H9 (cell line): ENCODE results near the gene PELI3. TPM values are rescaled to one million over a fixed set of nuclear protein-coding genes. Genes with fewer than 3 reads are reported as not detected.

Source experiments
- DNase-seq: peaks from one replicate; pipeline ENCODE4 v3.0.0-alpha.2; 2017
- H2AFZ ChIP-seq: one replicate; pipeline ENCODE4 v1.6.1; 2013; ENCODE audit warnings: mild to moderate bottlenecking, low read length, control low read depth, moderate library complexity
- H2AK5ac ChIP-seq: 2 replicates; pipeline ENCODE4 v1.6.1; 2013; ENCODE audit warnings: low read length, control low read depth, mixed read lengths; ENCODE audit not compliant: insufficient read length
- H2BK120ac ChIP-seq: one replicate; pipeline ENCODE4 v1.6.1; 2013; ENCODE audit warnings: low read depth, mild to moderate bottlenecking, low read length, control low read depth, inconsistent platforms; ENCODE audit not compliant: poor library complexity, severe bottlenecking
- H2BK12ac ChIP-seq: 2 replicates; pipeline ENCODE4 v1.6.1; 2013; ENCODE audit warnings: low read length, control low read depth, mixed read lengths, low read depth; ENCODE audit not compliant: insufficient read length
- H2BK15ac ChIP-seq: 2 replicates; pipeline ENCODE4 v1.6.1; 2013; ENCODE audit warnings: low read depth, low read length, control low read depth
- H2BK20ac ChIP-seq: one replicate; pipeline ENCODE4 v1.6.1; 2013; ENCODE audit warnings: low read depth, mild to moderate bottlenecking, low read length, control low read depth, inconsistent platforms; ENCODE audit not compliant: poor library complexity, severe bottlenecking
- H2BK5ac ChIP-seq: 2 replicates; pipeline ENCODE4 v1.6.1; 2013; ENCODE audit warnings: low read length, control low read depth, mixed read lengths; ENCODE audit not compliant: insufficient read length
- H3K14ac ChIP-seq: 2 replicates; pipeline ENCODE4 v1.6.1; 2013; ENCODE audit warnings: low read length, control low read depth; ENCODE audit not compliant: insufficient read depth
- H3K18ac ChIP-seq: 2 replicates; pipeline ENCODE4 v1.6.1; 2013; ENCODE audit warnings: low read depth, mild to moderate bottlenecking, mixed read lengths, low read length, control low read depth; ENCODE audit not compliant: insufficient read length
- H3K23ac ChIP-seq: 2 replicates; pipeline ENCODE4 v1.6.1; 2013; ENCODE audit warnings: low read length, control low read depth, mixed read lengths, low read depth; ENCODE audit not compliant: insufficient read length
- H3K23me2 ChIP-seq: 2 replicates; pipeline ENCODE4 v1.6.1; 2013; ENCODE audit warnings: low read depth, mild to moderate bottlenecking, mixed read lengths, low read length, control low read depth; ENCODE audit not compliant: insufficient read length, poor library complexity, severe bottlenecking
- H3K27ac ChIP-seq: 2 replicates; pipeline ENCODE4 v1.5.1; 2013; ENCODE audit warnings: low read length, control low read depth, mixed read lengths, low read depth; ENCODE audit not compliant: insufficient read length
- H3K27me3 ChIP-seq: 2 replicates; pipeline ENCODE4 v1.6.1; 2013; ENCODE audit warnings: low read length, control low read depth, inconsistent platforms; ENCODE audit not compliant: insufficient read depth
- H3K4ac ChIP-seq: 2 replicates; pipeline ENCODE4 v1.6.1; 2013; ENCODE audit warnings: low read depth, mild to moderate bottlenecking, control low read depth, inconsistent platforms, low read length, moderate library complexity
- H3K4me1 ChIP-seq: 2 replicates; pipeline ENCODE4 v1.6.1; 2013; ENCODE audit warnings: low read length, control low read depth, inconsistent platforms; ENCODE audit not compliant: insufficient read depth
- H3K4me2 ChIP-seq: 2 replicates; pipeline ENCODE4 v1.6.1; 2013; ENCODE audit warnings: low read length, control low read depth, mixed read lengths; ENCODE audit not compliant: insufficient read length, insufficient read depth
- H3K56ac ChIP-seq: 2 replicates; pipeline ENCODE4 v1.6.1; 2013; ENCODE audit warnings: low read depth, mild to moderate bottlenecking, mixed read lengths, low read length, control low read depth; ENCODE audit not compliant: insufficient read length
- H3K79me1 ChIP-seq: 2 replicates; pipeline ENCODE4 v1.6.1; 2013; ENCODE audit warnings: low read depth, mild to moderate bottlenecking, moderate library complexity, low read length, control low read depth, inconsistent platforms; ENCODE audit not compliant: insufficient read depth, poor library complexity, severe bottlenecking
- H3K79me2 ChIP-seq: 2 replicates; pipeline ENCODE4 v1.6.1; 2013; ENCODE audit warnings: low read length, control low read depth, inconsistent platforms; ENCODE audit not compliant: insufficient read depth
- H3K9ac ChIP-seq: 2 replicates; pipeline ENCODE4 v1.6.1; 2013; ENCODE audit warnings: low read length, control low read depth, mixed read lengths; ENCODE audit not compliant: insufficient read length; ENCODE audit errors: extremely low read depth
- H3K9me3 ChIP-seq: one replicate; pipeline ENCODE4 v1.6.1; 2013; ENCODE audit warnings: low read depth, low read length, inconsistent platforms; ENCODE audit not compliant: control insufficient read depth
- H3T11ph ChIP-seq: one replicate; pipeline ENCODE4 v1.6.1; 2013; ENCODE audit warnings: mild to moderate bottlenecking, low read length, control low read depth, inconsistent platforms
- H4K20me1 ChIP-seq: one replicate; pipeline ENCODE4 v1.6.1; 2013; ENCODE audit not compliant: control insufficient read depth, insufficient read length, insufficient read depth
- H4K5ac ChIP-seq: 2 replicates; pipeline ENCODE4 v1.6.1; 2013; ENCODE audit warnings: low read depth, mild to moderate bottlenecking, mixed read lengths, low read length, control low read depth; ENCODE audit not compliant: insufficient read length
- H4K8ac ChIP-seq: replicated peaks from 2 replicates; pipeline ENCODE4 v1.6.1; 2013; ENCODE audit warnings: low read length, control low read depth, mixed read lengths, low read depth; ENCODE audit not compliant: insufficient read length
- H4K91ac ChIP-seq: 2 replicates; pipeline ENCODE4 v1.6.1; 2013; ENCODE audit warnings: low read depth, mild to moderate bottlenecking, moderate library complexity, mixed read lengths, low read length, control low read depth; ENCODE audit not compliant: insufficient read length
- H3K27ac Mint-ChIP-seq, 3 experiments: 2 replicates in 2 of 3; 3 replicates in 1 of 3; pipeline ENCODE4 v1.8.0; 2020 to 2021; ENCODE audit warnings: mixed read lengths in 3 of 3, mild to moderate bottlenecking in 1 of 3, moderate library complexity in 1 of 3
- H3K27me3 Mint-ChIP-seq: 2 replicates; pipeline ENCODE4 v1.8.0; 2021; ENCODE audit warnings: low read depth, mild to moderate bottlenecking, moderate library complexity, mixed read lengths
- H3K36me3 Mint-ChIP-seq, 3 experiments: 2 replicates in 2 of 3; 3 replicates in 1 of 3; pipeline ENCODE4 v1.8.0; 2020 to 2021; ENCODE audit warnings: low read depth in 3 of 3, mixed read lengths in 3 of 3; ENCODE audit not compliant: insufficient read depth in 1 of 3
- H3K4me1 Mint-ChIP-seq, 2 experiments: 2 replicates each; pipeline ENCODE4 v1.8.0; 2020; ENCODE audit warnings: mixed read lengths in 2 of 2
- H3K4me3 Mint-ChIP-seq, 2 experiments: 2 replicates in 1 of 2; 3 replicates in 1 of 2; pipeline ENCODE4 v1.8.0; 2020 to 2021; ENCODE audit warnings: mild to moderate bottlenecking in 2 of 2, mixed read lengths in 2 of 2, moderate library complexity in 1 of 2
- H3K9me3 Mint-ChIP-seq, 2 experiments: 2 replicates in 1 of 2; 3 replicates in 1 of 2; pipeline ENCODE4 v1.8.0; 2020; ENCODE audit warnings: mild to moderate bottlenecking in 2 of 2, mixed read lengths in 2 of 2, moderate library complexity in 1 of 2
- WGBS: extraction: QIAGEN DNeasy Blood & Tissue Kit; methylation state at CpG from one replicate; pipeline ENCODE4 v1.1.7; 2013; ENCODE audit warnings: missing lambda C conversion rate, low lambda C conversion rate, mixed read lengths; ENCODE audit not compliant: insufficient read length; ENCODE audit errors: extremely low coverage; 5-methylcytosine and 5-hydroxymethylcytosine counted together
- total RNA-seq: library from RNA; stranded (reverse); gene quantifications from 2 replicates; pipeline ENCODE4 v1.2.1, GENCODE V29; 2021
- TF ChIP-seq, protein P1 (sequence below): fragments of 200-600 bp; sonication (generic); conservative IDR thresholded peaks from 3 replicates; pipeline ENCODE4 v1.8.0; 2021; ENCODE audit warnings: antibody characterized with exemption, mild to moderate bottlenecking

PELI3 gene
- total RNA-seq, 1 experiment from 2014 or later = 10.3 TPM

DNA sequence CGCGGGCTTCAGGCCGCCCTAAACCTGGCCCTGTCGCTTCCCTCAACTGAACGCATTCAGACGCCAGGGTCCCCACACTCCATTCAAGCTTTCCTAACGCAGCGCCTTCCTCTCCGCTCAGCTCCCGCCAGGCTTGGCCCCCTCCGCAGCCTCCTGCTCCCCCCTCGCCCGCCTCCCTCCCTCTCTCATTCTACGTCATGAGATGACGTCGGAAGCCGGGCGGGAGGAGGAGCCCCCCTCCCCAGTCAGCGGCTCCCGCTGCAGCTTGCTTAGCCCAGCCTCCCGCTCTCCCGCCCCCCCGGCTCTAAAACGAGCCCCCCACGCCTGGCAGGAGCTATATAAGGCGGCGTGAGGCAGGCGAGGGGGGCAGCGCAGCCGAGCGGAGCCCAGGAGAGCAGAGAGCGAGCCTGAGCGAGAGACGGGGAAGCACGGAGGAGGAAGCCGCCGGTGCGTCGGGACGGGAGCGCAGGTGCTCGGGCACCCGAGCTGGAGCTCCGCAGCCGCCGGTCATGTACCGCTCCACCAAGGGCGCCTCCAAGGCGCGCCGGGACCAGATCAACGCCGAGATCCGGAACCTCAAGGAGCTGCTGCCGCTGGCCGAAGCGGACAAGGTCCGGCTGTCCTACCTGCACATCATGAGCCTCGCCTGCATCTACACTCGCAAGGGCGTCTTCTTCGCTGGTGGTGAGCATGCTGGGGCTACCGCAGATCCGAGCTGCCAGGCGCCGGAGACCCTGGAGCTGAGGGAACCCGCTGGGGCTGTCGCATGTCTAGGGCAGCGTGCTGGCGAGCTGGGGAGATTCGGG, 45.8 kb upstream of the PELI3 start, which contains the start of gene NPAS4:
TSS of gene NPAS4 (plus strand) at position 365 of the 806 bp plus-strand sequence. CDS start at position 510, 145 bp downstream.
- no CpG with 5 or more reads among the region's 71 CpGs for WGBS
- H2BK5ac ChIP-seq = no peak within 1 kb of the TSS
- H3K27me3 ChIP-seq = peaks cover 19% of the 10 kb centered on the region; the same call in 1 of the 2 replicates
- no peak within 1 kb of the TSS for H3K9ac ChIP-seq
- Mint-ChIP-seq H3K27me3 (peaks cover 36% of the 10 kb centered on the region), H3K9me3 (no peaks in the 10 kb centered on the region; a peak in 1 of 5 replicates), H3K36me3 (peaks cover 4 to 7% (median 6%) of the 10 kb centered on the region in 3 experiments; a peak in 5 of 7 replicates), H3K4me1 (peaks cover 41 to 42% of the 10 kb centered on the region in 2 experiments), H3K27ac (no peak within 1 kb of the TSS), H3K4me3 (peak within 1 kb of the TSS; percentile 60 to 79)
- peak within 1 kb of the TSS; percentile 45; the same call in 1 of the 2 replicates for H3K14ac ChIP-seq
- H2BK15ac ChIP-seq = no peak within 1 kb of the TSS
- H2AFZ ChIP-seq = no peak within 1 kb of the TSS
- no peak within 1 kb of the TSS for H3K27ac ChIP-seq
- no peaks in the 10 kb centered on the region for H3K79me1 ChIP-seq
- no peak within 1 kb of the TSS for H4K91ac ChIP-seq
- H3K4me2 ChIP-seq = peak within 1 kb of the TSS; percentile 86
- no peak within 1 kb of the TSS for H3K23ac ChIP-seq
- H3T11ph ChIP-seq = no peak within 1 kb of the TSS
- peaks cover 10% of the 10 kb centered on the region for H3K4me1 ChIP-seq
- peak; percentile 45 for DNase-seq
- no peak within 1 kb of the TSS for H4K5ac ChIP-seq
- peaks cover 18% of the 10 kb centered on the region for H3K23me2 ChIP-seq
- H3K4ac ChIP-seq = no peak within 1 kb of the TSS
- peak within 1 kb of the TSS; percentile 55 for H3K18ac ChIP-seq
- no peaks in the 10 kb centered on the region for H3K79me2 ChIP-seq
- no peak within 1 kb of the TSS for H2AK5ac ChIP-seq
- no peak within 1 kb of the TSS for H3K56ac ChIP-seq
- TF ChIP-seq, protein P1, sequence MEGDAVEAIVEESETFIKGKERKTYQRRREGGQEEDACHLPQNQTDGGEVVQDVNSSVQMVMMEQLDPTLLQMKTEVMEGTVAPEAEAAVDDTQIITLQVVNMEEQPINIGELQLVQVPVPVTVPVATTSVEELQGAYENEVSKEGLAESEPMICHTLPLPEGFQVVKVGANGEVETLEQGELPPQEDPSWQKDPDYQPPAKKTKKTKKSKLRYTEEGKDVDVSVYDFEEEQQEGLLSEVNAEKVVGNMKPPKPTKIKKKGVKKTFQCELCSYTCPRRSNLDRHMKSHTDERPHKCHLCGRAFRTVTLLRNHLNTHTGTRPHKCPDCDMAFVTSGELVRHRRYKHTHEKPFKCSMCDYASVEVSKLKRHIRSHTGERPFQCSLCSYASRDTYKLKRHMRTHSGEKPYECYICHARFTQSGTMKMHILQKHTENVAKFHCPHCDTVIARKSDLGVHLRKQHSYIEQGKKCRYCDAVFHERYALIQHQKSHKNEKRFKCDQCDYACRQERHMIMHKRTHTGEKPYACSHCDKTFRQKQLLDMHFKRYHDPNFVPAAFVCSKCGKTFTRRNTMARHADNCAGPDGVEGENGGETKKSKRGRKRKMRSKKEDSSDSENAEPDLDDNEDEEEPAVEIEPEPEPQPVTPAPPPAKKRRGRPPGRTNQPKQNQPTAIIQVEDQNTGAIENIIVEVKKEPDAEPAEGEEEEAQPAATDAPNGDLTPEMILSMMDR = no peak
- no peak within 1 kb of the TSS for H2BK12ac ChIP-seq
- no peak within 1 kb of the TSS for H4K8ac ChIP-seq
- no peak within 1 kb of the TSS for H2BK120ac ChIP-seq
- H2BK20ac ChIP-seq = no peak within 1 kb of the TSS
- H4K20me1 ChIP-seq = no peaks in the 10 kb centered on the region
- no peaks in the 10 kb centered on the region for H3K9me3 ChIP-seq
